NOMO-1 (cell line): ENCODE measurements around the gene SPRR2E.
"Not testable (repeated sequence)": the region's sequence is repeated elsewhere in the genome, so short reads cannot be mapped to it uniquely, and the experiment has no call there.

Experiments used
- DNase-seq, 2 experiments: peaks; one replicate each; lab custom pipeline; 2025; ENCODE audit not compliant: unreplicated experiment in 2 of 2; lab: John Stamatoyannopoulos, UW

SPRR2E gene

GRCh38 chr1:153071511-153071910 lies 22.8 kb downstream of the SPRR2E start, which contains the start of gene SPRR2B:
SPRR2B (minus strand) TSS chr1:153071611; CDS start chr1:153070839, 772 bp downstream.
- no peak for DNase-seq

DNA sequence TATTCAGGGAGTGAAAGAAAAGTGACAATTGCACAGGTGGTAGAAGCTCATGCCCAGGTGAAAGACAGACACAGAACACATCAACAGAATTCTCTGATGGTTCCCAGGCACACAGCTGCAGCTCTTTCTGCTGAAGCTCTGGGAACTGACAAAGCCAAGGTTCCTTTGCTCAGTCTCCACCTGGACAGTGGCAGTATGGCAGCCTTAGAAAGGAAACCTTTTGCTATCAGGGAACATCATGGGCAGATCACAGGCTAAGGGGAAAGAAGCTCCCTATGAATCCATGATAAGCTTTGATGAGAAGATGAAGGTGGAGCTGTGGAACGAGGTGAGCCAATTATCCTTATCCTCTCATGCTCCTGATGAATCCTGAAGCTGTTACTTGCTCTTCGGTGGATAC lies 24.1 kb downstream of the SPRR2E start:
- no peak for DNase-seq

DNA sequence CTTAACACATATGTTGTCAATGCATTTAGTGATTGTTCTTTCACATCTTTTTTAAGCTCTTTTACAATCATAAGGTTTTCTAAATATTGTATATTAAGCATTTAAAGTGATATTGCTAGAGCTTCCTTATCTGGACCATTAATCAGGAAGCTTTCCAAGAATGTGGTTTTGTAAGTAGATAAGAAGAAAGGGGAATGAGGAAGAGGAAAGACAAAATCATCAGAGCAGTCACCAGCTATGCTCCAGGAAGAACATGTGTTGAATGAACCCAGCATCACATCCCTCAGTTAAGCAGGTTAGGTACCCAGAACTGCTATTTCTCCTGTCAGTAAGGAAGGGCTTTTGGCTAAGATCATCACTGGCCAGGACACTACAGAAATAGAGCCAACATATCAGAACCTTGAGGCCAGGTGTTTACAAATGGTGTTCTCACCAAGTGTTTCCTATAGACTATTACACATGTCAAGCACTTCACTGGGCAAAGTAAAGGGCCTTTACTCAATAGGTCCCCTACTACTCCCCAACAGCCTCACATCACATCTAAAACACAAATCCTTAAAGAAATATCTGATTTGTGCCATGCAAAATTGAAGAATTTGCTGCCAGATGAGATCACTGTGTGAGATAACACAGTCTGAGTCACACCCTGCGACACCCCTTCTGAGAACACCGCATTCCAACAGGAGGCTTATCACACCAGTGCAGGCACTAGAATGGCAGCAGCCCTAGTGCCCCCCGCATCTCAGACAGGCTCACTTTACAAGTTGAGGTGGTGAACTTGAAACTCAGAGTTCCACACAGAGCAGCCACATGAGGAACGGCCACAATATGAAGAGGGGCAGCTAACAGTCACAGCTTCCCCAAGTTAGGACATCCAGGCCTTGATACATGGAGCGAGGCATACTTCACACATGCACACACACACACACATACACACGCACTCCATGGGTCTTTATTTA lies 35.2 kb downstream of the SPRR2E start:
- no peak for DNase-seq

DNA sequence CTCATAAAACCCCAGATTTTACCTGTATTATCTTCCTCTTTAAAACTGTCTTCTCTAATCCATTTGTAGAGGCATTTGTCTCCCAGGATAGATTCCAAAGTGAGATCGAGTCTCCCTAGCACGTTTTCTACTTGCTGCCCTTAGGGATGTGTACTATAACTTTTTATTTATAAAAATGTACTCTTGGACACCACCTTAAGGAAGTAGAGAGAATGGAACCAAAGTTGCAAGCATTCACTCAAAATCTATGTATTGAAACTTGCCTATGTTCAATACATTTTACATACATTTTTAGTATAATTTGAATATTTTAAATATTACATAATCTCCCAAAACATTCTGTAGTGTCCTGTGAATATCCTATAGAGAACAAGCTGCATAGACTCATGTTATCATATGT lies 36.2 kb downstream of the SPRR2E start:
- peak in 1 of 2 experiments; percentile 10 for DNase-seq

DNA sequence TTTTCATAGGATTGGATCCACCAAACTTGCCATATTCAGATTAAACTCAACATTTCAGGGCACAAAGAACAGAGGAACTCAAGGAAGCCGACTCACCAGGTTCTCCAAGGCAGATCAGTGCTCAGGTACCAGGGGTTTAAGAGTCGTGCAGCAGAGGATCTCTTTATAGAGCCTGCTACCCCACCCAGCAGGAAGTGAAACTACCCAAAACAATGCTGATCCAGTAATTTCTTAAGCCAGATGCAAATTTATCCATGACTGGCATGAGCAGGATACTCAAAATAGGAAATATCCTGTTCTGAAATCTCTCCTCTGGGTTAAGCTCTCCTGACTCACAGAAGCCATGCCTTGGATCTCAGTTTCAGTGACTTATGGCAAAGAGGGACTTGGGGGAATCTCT lies 37.0 kb downstream of the SPRR2E start, which contains the start of gene SPRR2A:
Gene SPRR2A (minus strand): TSS at position 138 of the 400 bp plus-strand sequence. CDS start 777 bp downstream, outside the sequence.
- peak; percentile 30 to 42 for DNase-seq

GRCh38 chr1:153056111-153056510 lies 38.2 kb downstream of the SPRR2E start:
- not testable (repeated sequence) for DNase-seq

- DNase-seq = no peak
Measured at GRCh38 chr1:153049211-153049610, 45.1 kb downstream of the SPRR2E start.
